HEK293 (cell line): Measurements from ENCODE around the gene MRPL36.

Experiments used
- ATF2 ChIP-seq: fragments of 450-650 bp; formaldehyde crosslinking; IDR thresholded peaks from 2 replicates; pipeline ENCODE4 v1.5.1; 2016; ENCODE audit warnings: missing biosample characterization, missing genetic modification characterization, low read depth
- BCL11B ChIP-seq: fragments of 450-650 bp; formaldehyde crosslinking; IDR thresholded peaks from 2 replicates; pipeline ENCODE4 v1.5.1; 2016; ENCODE audit warnings: low read depth, missing biosample characterization, missing genetic modification characterization
- HOXA7 ChIP-seq: sonication (generic); formaldehyde crosslinking; IDR thresholded peaks from 2 replicates; pipeline ENCODE4 v1.8.1; 2022; ENCODE audit warnings: missing genetic modification reagents, borderline replicate concordance
- KLF1 ChIP-seq: fragments of 450-650 bp; formaldehyde crosslinking; IDR thresholded peaks from 2 replicates; pipeline ENCODE4 v1.5.1; 2016; ENCODE audit warnings: missing biosample characterization, missing genetic modification characterization
- TCF7L2 ChIP-seq: IDR thresholded peaks from 2 replicates; pipeline ENCODE4 v1.6.1; 2011; ENCODE audit warnings: low read depth, mild to moderate bottlenecking, inconsistent platforms, low read length, moderate library complexity, borderline replicate concordance
- ZBTB8A ChIP-seq: fragments of 450-650 bp; formaldehyde crosslinking; IDR thresholded peaks from 2 replicates; pipeline ENCODE4 v1.5.1; 2016; ENCODE audit warnings: missing biosample characterization, missing genetic modification characterization
- ZNF133 ChIP-seq: fragments of 450-650 bp; formaldehyde crosslinking; IDR thresholded peaks from 2 replicates; pipeline ENCODE4 v1.5.1; 2016; ENCODE audit warnings: missing biosample characterization, missing genetic modification characterization
- ZNF138 ChIP-seq: fragments of 450-650 bp; formaldehyde crosslinking; IDR thresholded peaks from 2 replicates; pipeline ENCODE4 v1.5.1; 2016; ENCODE audit warnings: missing biosample characterization, missing genetic modification characterization, borderline replicate concordance
- ZNF169 ChIP-seq: fragments of 450-650 bp; formaldehyde crosslinking; IDR thresholded peaks from 2 replicates; pipeline ENCODE4 v1.5.1; 2016; ENCODE audit warnings: missing biosample characterization, missing genetic modification characterization
- ZNF266 ChIP-seq: fragments of 450-650 bp; formaldehyde crosslinking; IDR thresholded peaks from 2 replicates; pipeline ENCODE4 v1.5.1; 2016; ENCODE audit warnings: missing biosample characterization, missing genetic modification characterization, low read depth
- TF ChIP-seq, protein P1 (sequence below): fragments of 450-650 bp; formaldehyde crosslinking; IDR thresholded peaks from 2 replicates; pipeline ENCODE4 v1.5.1; 2016; ENCODE audit warnings: missing biosample characterization, missing genetic modification characterization
- TF ChIP-seq, protein P2 (sequence below): fragments of 450-650 bp; formaldehyde crosslinking; IDR thresholded peaks from 2 replicates; pipeline ENCODE4 v1.5.1; 2016; ENCODE audit warnings: missing biosample characterization, missing genetic modification characterization

GRCh38 chr5:1753490-1753889, 46.1 kb downstream of the MRPL36 start:
- TF ChIP-seq BCL11B (no peak), ATF2 (no peak), KLF1 (tag by site-specific recombination) (no peak), TCF7L2 (no peak), ZNF133 (tag by site-specific recombination) (no peak), ZBTB8A (tag by site-specific recombination) (no peak), ZNF138 (tag by site-specific recombination) (no peak), ZNF266 (tag by site-specific recombination) (no peak), HOXA7 (CRISPR knock-in tag) (no peak), ZNF169 (no peak)
- TF ChIP-seq, protein P1, sequence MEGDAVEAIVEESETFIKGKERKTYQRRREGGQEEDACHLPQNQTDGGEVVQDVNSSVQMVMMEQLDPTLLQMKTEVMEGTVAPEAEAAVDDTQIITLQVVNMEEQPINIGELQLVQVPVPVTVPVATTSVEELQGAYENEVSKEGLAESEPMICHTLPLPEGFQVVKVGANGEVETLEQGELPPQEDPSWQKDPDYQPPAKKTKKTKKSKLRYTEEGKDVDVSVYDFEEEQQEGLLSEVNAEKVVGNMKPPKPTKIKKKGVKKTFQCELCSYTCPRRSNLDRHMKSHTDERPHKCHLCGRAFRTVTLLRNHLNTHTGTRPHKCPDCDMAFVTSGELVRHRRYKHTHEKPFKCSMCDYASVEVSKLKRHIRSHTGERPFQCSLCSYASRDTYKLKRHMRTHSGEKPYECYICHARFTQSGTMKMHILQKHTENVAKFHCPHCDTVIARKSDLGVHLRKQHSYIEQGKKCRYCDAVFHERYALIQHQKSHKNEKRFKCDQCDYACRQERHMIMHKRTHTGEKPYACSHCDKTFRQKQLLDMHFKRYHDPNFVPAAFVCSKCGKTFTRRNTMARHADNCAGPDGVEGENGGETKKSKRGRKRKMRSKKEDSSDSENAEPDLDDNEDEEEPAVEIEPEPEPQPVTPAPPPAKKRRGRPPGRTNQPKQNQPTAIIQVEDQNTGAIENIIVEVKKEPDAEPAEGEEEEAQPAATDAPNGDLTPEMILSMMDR (tag by site-specific recombination): no peak
- TF ChIP-seq, protein P2, sequence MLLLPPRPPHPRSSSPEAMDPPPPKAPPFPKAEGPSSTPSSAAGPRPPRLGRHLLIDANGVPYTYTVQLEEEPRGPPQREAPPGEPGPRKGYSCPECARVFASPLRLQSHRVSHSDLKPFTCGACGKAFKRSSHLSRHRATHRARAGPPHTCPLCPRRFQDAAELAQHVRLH (tag by site-specific recombination): no peak
